GM18502 (cell line): ENCODE data around the gene ADRA2A.

Experiments used
- ATAC-seq: cut with Tn5 transposase; IDR thresholded peaks from one replicate; pipeline ENCODE4 v1.9.1; 2021; ENCODE audit warnings: mild to moderate bottlenecking; ENCODE audit not compliant: unreplicated experiment, poor library complexity

Gene ADRA2A

GRCh38 chr10:111082102-111082975, 5.5 kb downstream of the ADRA2A start:
- ATAC-seq: no peak

- ATAC-seq: no peak
Measured at GRCh38 chr10:111083222-111084095, 6.6 kb downstream of the ADRA2A start.

- no peak for ATAC-seq
Measured at GRCh38 chr10:111084366-111085255, 7.8 kb downstream of the ADRA2A start.

GRCh38 chr10:111085690-111086353, 9.0 kb downstream of the ADRA2A start:
- no peak for ATAC-seq

GRCh38 chr10:111086574-111086973, 9.7 kb downstream of the ADRA2A start:
- no peak for ATAC-seq

GRCh38 chr10:111087331-111087756, 10.5 kb downstream of the ADRA2A start:
- no peak for ATAC-seq

- no peak for ATAC-seq
Measured at GRCh38 chr10:111087968-111088505, 11.2 kb downstream of the ADRA2A start.

GRCh38 chr10:111089293-111089692, 12.5 kb downstream of the ADRA2A start:
- no peak for ATAC-seq

GRCh38 chr10:111091833-111092232, 15.0 kb downstream of the ADRA2A start:
- ATAC-seq: no peak

GRCh38 chr10:111093741-111094380, 17.0 kb downstream of the ADRA2A start:
- ATAC-seq: no peak

GRCh38 chr10:111098679-111099437, 22.0 kb downstream of the ADRA2A start:
- ATAC-seq: no peak

- ATAC-seq: no peak
Measured at GRCh38 chr10:111100198-111100597, 23.4 kb downstream of the ADRA2A start.

GRCh38 chr10:111101796-111102195, 25.0 kb downstream of the ADRA2A start:
- no peak for ATAC-seq

- no peak for ATAC-seq
Measured at GRCh38 chr10:111102359-111102837, 25.6 kb downstream of the ADRA2A start.

- ATAC-seq: no peak
Measured at GRCh38 chr10:111103196-111103840, 26.5 kb downstream of the ADRA2A start.

GRCh38 chr10:111104811-111105210, 28.0 kb downstream of the ADRA2A start:
- no peak for ATAC-seq

GRCh38 chr10:111106081-111106480, 29.3 kb downstream of the ADRA2A start:
- ATAC-seq: no peak

- ATAC-seq: no peak
Measured at GRCh38 chr10:111107023-111107422, 30.2 kb downstream of the ADRA2A start.
